H1 (cell line): ENCODE data around the gene MADD.

Experiments used
- BACH1 ChIP-seq: IDR thresholded peaks from 2 replicates; pipeline ENCODE4 v1.6.1; 2012; ENCODE audit warnings: low read length, improper control_type of control experiment
- CTCF ChIP-seq, 3 experiments: IDR thresholded peaks; 1 replicate in 2 of 3; 2 replicates in 1 of 3; pipeline versions ENCODE4 v1.5.1 to v1.6.1; 2011; ENCODE audit warnings: low read length in 3 of 3, mild to moderate bottlenecking in 3 of 3, inconsistent platforms in 2 of 3, low read depth in 1 of 3, moderate library complexity in 1 of 3; ENCODE audit not compliant: insufficient read depth in 1 of 3; ENCODE audit errors: control extremely low read depth in 1 of 3
- EP300 ChIP-seq, 2 experiments: IDR thresholded peaks; 1 replicate in 1 of 2; 2 replicates in 1 of 2; pipeline ENCODE4 v1.6.1; 2011 to 2012; ENCODE audit warnings: low read depth in 2 of 2, low read length in 2 of 2, mild to moderate bottlenecking in 2 of 2, borderline replicate concordance in 1 of 2, inconsistent platforms in 1 of 2, moderate library complexity in 1 of 2

DNA sequence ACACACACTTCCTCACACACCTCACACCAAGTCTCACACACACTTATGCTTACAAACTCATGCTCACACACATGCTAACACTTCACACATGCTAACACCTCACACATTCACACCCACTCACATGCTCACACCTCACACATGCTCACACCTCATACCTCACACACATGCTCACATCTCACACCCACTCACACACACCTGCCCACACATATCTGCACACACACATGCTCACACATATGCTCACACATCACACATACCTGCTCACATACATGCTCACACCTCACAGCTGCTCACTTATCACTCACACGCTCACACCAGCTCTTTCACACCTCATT, 87.0 kb downstream of the MADD start:
- TF ChIP-seq EP300 (IDR thresholded peaks at IDR 0.05; ENCODE audit: borderline replicate concordance in 1 of 2, low read depth in 2 of 2, low read length in 2 of 2) = no peak
- no peak for TF ChIP-seq CTCF (IDR thresholded peaks at IDR 0.05; ENCODE audit: control extremely low read depth in 1 of 3, insufficient read depth in 1 of 3, low read depth in 1 of 3, low read length in 3 of 3)
- no peak for TF ChIP-seq BACH1
